ENCODE results near the gene FOXN3. TPM values are rescaled to one million over a fixed set of nuclear protein-coding genes. Genes with fewer than 3 reads are reported as not detected.

The FOXN3 gene, protein sequence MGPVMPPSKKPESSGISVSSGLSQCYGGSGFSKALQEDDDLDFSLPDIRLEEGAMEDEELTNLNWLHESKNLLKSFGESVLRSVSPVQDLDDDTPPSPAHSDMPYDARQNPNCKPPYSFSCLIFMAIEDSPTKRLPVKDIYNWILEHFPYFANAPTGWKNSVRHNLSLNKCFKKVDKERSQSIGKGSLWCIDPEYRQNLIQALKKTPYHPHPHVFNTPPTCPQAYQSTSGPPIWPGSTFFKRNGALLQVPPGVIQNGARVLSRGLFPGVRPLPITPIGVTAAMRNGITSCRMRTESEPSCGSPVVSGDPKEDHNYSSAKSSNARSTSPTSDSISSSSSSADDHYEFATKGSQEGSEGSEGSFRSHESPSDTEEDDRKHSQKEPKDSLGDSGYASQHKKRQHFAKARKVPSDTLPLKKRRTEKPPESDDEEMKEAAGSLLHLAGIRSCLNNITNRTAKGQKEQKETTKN
- total RNA-seq = 100 to 1,000 TPM in 3 of 4 donors, 10 to 100 TPM in 1; 99.6 to 172 (median 103) TPM

DNA sequence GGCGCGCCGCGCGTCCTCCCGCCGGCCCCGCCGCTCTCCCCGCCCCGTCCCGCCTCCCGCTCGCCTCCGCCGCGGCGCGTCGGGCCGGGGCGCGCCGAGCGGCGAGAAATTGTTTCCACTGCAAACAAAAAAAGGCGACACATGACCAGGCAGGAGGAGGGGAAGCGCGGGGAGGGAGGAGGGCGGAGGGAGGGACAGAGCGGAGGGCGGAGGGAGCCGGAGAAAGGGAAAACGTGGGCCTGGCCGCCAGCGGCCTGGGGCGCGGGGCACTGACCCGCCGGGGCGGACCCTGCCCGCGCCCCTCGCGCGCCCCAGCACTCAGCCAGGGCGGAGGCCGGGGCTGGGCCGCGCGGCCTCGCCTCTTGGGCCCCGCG, at the start of gene FOXN3:
Gene FOXN3, minus strand, starts transcription at position 143 of the 374 bp plus-strand sequence. CDS start 4,757 bp downstream, outside the sequence.
- H3K27me3 ChIP-seq = no peaks in the 10 kb centered on the region
- H3K4me1 ChIP-seq = peaks cover 19 to 22% of the 10 kb centered on the region in 2 donors
- DNase-seq = peak; percentile 93 to 94
- peaks cover 0 to 1% of the 10 kb centered on the region in 2 donors for H3K36me3 ChIP-seq
- no peaks in the 10 kb centered on the region for H3K9me3 ChIP-seq
- H3K27ac ChIP-seq = peak within 1 kb of the TSS; percentile 95 to 100 (median 99)
- intact Hi-C loops (cut with DNase I; ENCODE audit: low total_unique reads) (loop anchor here (1.0 to 10.0 kb wide), 5 partner anchors 30 to 540 kb away; partner anchors contain the start of gene TDP1), in situ Hi-C loops (cut with MboI; ENCODE audit: low sequenced_read_pairs in 4 of 4) (loop anchor here in 3 of 4 donors (10.0 to 25.0 kb wide), 3 partner anchors 232 to 380 kb away; no protein-coding TSS in a partner anchor)
- peak within 1 kb of the TSS; percentile 77 to 100 (median 95) for H3K4me3 ChIP-seq
- peak; percentile 74 to 80 for ATAC-seq
- TF ChIP-seq, protein P1, sequence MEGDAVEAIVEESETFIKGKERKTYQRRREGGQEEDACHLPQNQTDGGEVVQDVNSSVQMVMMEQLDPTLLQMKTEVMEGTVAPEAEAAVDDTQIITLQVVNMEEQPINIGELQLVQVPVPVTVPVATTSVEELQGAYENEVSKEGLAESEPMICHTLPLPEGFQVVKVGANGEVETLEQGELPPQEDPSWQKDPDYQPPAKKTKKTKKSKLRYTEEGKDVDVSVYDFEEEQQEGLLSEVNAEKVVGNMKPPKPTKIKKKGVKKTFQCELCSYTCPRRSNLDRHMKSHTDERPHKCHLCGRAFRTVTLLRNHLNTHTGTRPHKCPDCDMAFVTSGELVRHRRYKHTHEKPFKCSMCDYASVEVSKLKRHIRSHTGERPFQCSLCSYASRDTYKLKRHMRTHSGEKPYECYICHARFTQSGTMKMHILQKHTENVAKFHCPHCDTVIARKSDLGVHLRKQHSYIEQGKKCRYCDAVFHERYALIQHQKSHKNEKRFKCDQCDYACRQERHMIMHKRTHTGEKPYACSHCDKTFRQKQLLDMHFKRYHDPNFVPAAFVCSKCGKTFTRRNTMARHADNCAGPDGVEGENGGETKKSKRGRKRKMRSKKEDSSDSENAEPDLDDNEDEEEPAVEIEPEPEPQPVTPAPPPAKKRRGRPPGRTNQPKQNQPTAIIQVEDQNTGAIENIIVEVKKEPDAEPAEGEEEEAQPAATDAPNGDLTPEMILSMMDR (IDR thresholded peaks at IDR 0.05 in 4 of 5, conservative IDR thresholded peaks at IDR 0.05 in 1 of 5) = no peak
- peak; percentile 81 to 82 for TF ChIP-seq POLR2A (IDR thresholded peaks at IDR 0.05)

DNA sequence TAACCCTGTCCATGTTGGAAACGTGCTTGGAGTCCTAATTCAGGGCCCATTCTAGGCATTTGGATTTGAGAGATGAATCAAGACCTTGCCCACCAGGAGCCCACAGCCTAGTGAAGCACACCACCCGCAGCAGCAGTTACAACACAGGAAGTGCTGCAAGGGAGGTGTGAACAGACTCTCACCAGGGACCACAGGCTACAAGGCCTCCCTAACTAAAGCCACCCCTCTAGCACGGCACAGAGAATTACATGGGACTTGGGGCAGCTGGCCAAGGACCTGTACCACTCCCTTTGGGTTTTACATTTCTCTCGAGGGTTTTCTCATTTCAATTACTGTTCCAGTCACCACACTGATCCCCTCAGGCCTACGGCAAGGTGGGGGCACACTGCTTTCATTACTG, 49.5 kb upstream of the FOXN3 start:
- no peak for ATAC-seq

DNA sequence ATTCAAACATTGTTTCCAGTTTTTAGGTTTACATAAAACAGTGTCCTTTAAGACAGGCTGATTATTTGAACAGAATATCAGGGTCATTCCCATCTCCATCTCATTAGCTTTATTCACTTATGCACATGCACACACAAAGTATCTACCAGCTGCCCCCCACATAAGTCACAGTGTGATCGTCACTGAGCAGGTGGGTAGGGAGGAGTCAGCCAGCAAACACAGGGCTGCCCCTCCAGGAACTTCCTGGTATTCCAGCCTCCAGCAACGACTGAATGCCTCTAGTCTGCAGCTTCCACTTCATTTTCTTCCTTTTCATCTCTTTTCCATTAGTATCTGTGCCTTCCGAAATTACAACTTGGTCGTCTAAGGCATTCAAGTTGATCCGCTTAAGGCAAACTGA, 48.8 kb upstream of the FOXN3 start:
- H3K27me3 ChIP-seq = no peaks in the 10 kb centered on the region
- H3K27ac ChIP-seq = no peak overlapping the region
- no peak overlapping the region for H3K4me3 ChIP-seq
- no peaks in the 10 kb centered on the region for H3K9me3 ChIP-seq
- intact Hi-C loops (cut with DNase I; ENCODE audit: low total_unique reads) = no loop called here
- no peaks in the 10 kb centered on the region for H3K36me3 ChIP-seq
- TF ChIP-seq, protein P1 (IDR thresholded peaks at IDR 0.05 in 4 of 5, conservative IDR thresholded peaks at IDR 0.05 in 1 of 5) = no peak
- TF ChIP-seq POLR2A (IDR thresholded peaks at IDR 0.05) = no peak
- in situ Hi-C loops (cut with MboI; ENCODE audit: low sequenced_read_pairs in 4 of 4) = no loop called here
- H3K4me1 ChIP-seq = peaks cover 0 to 16% of the 10 kb centered on the region in 2 donors
- DNase-seq (no peak), ATAC-seq (no peak)

More for the DNA sequence above, 49.5 kb upstream of the FOXN3 start:
- Histone ChIP-seq H3K36me3 (no peaks in the 10 kb centered on the region), H3K4me3 (no peak overlapping the region), H3K27ac (no peak overlapping the region), H3K9me3 (no peaks in the 10 kb centered on the region), H3K4me1 (peaks cover 0 to 19% of the 10 kb centered on the region in 2 donors), H3K27me3 (no peaks in the 10 kb centered on the region)
- peak in 1 of 2 donors; percentile 19 for DNase-seq
- intact Hi-C loops (cut with DNase I; ENCODE audit: low total_unique reads) = no loop called here
- TF ChIP-seq, protein P1 (IDR thresholded peaks at IDR 0.05 in 4 of 5, conservative IDR thresholded peaks at IDR 0.05 in 1 of 5) = no peak
- no peak for TF ChIP-seq POLR2A (IDR thresholded peaks at IDR 0.05)
- in situ Hi-C loops (cut with MboI; ENCODE audit: low sequenced_read_pairs in 4 of 4) = no loop called here

DNA sequence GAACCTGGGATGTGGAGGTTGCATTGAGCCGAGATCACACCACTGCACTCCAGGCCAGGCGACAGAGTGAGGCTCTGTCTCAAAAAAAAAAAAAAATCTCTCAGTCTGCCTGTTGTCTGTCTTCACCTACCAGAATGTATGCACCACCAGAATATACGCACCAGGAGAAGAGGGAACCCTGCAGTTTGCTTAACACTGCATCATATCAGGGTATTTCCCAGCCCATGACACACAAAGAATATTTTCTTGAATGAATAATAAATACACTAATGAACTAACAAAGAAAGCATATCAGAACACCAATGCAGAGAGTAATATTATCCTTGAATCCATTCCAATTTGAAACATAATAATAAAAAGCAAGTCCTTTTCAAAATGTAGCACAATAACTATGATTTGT, 44.2 kb upstream of the FOXN3 start:
- Histone ChIP-seq H3K27me3 (no peaks in the 10 kb centered on the region), H3K4me3 (no peak overlapping the region), H3K9me3 (no peaks in the 10 kb centered on the region), H3K36me3 (no peaks in the 10 kb centered on the region), H3K4me1 (no peaks in the 10 kb centered on the region), H3K27ac (no peak overlapping the region)
- in situ Hi-C loops (cut with MboI; ENCODE audit: low sequenced_read_pairs in 4 of 4) = no loop called here
- ATAC-seq (no peak), DNase-seq (no peak)
- TF ChIP-seq POLR2A (IDR thresholded peaks at IDR 0.05) = no peak
- TF ChIP-seq, protein P1 (IDR thresholded peaks at IDR 0.05 in 4 of 5, conservative IDR thresholded peaks at IDR 0.05 in 1 of 5) = no peak
- intact Hi-C loops (cut with DNase I; ENCODE audit: low total_unique reads) = no loop called here

Measured in gastrocnemius medialis (tissue), 4 donors.